GM12865 (cell line): ENCODE results near the gene DPY30.

ENCODE experiments used
- DNase-seq: peaks from one replicate; pipeline ENCODE4 v3.0.0; 2010; ENCODE audit warnings: low read depth
- H3K4me3 ChIP-seq: 2 replicates; pipeline ENCODE4 v1.5.1; 2011; ENCODE audit warnings: mild to moderate bottlenecking, low read depth, low read length, control low read depth
- CTCF ChIP-seq: IDR thresholded peaks from 2 replicates; pipeline ENCODE4 v1.5.1; 2011; ENCODE audit warnings: low read length, control low read depth, low read depth, inconsistent platforms; ENCODE audit not compliant: insufficient read depth; ENCODE audit errors: missing control alignments

DPY30 gene

GRCh38 chr2:31996571-31997150, 42.9 kb downstream of the DPY30 start:
- no peak overlapping the region for H3K4me3 ChIP-seq
- TF ChIP-seq CTCF = no peak
- DNase-seq = no peak

GRCh38 chr2:31992934-31993333, 46.7 kb downstream of the DPY30 start:
- no peak overlapping the region for H3K4me3 ChIP-seq
- no peak for DNase-seq
- TF ChIP-seq CTCF = no peak

GRCh38 chr2:31992025-31992579, 47.5 kb downstream of the DPY30 start:
- DNase-seq = no peak
- no peak overlapping the region for H3K4me3 ChIP-seq
- TF ChIP-seq CTCF = no peak

GRCh38 chr2:31989946-31990345, 49.7 kb downstream of the DPY30 start:
- no peak for TF ChIP-seq CTCF
- no peak for DNase-seq
- no peak overlapping the region for H3K4me3 ChIP-seq

GRCh38 chr2:31987454-31988220, 52.0 kb downstream of the DPY30 start:
- H3K4me3 ChIP-seq = no peak overlapping the region
- no peak for DNase-seq
- TF ChIP-seq CTCF = no peak

- no peak for DNase-seq
- no peak for TF ChIP-seq CTCF
- no peak overlapping the region for H3K4me3 ChIP-seq
Measured at GRCh38 chr2:31986906-31987305, 52.7 kb downstream of the DPY30 start.
